GM12872 (cell line): ENCODE measurements around the gene PELI2.

Source experiments
- CTCF ChIP-seq: IDR thresholded peaks from 3 replicates; pipeline ENCODE4 v1.5.1; 2011; ENCODE audit warnings: low read depth, mild to moderate bottlenecking, low read length, moderate library complexity; ENCODE audit not compliant: insufficient read depth

The PELI2 gene

GRCh38 chr14:56173365-56173922 is 55.2 kb downstream of the PELI2 start:
- TF ChIP-seq CTCF, result no peak

GRCh38 chr14:56175773-56176172 is 57.6 kb downstream of the PELI2 start:
- TF ChIP-seq CTCF, result no peak

GRCh38 chr14:56176530-56176929 is 58.3 kb downstream of the PELI2 start:
- TF ChIP-seq CTCF, result no peak

GRCh38 chr14:56177036-56177435 is 58.8 kb downstream of the PELI2 start:
- TF ChIP-seq CTCF, result no peak

GRCh38 chr14:56180754-56181542 is 62.7 kb downstream of the PELI2 start:
- no peak for TF ChIP-seq CTCF

- no peak for TF ChIP-seq CTCF
Measured at GRCh38 chr14:56181681-56182085, 63.5 kb downstream of the PELI2 start.

- TF ChIP-seq CTCF, result no peak
Measured at GRCh38 chr14:56182410-56182809, 64.2 kb downstream of the PELI2 start.
